ENCODE results near the gene TNFAIP8L3. TPM values are rescaled to one million over a fixed set of nuclear protein-coding genes. Genes with fewer than 3 reads are reported as not detected.
"Not testable (repeated sequence)": the region's sequence is repeated elsewhere in the genome, so short reads cannot be mapped to it uniquely, and the experiment has no call there.

Gene TNFAIP8L3
- total RNA-seq, 2 experiments from 2014 or later, result not detected

- Mint-ChIP-seq H3K27me3 (no peaks in the 10 kb centered on the region), H3K36me3 (ENCODE audit: low read depth) (no peaks in the 10 kb centered on the region), H3K27ac (no peak overlapping the region), H3K4me1 (ENCODE audit: low read depth) (no peaks in the 10 kb centered on the region), H3K4me3 (no peak overlapping the region), H3K9me3 (no peaks in the 10 kb centered on the region)
- Histone ChIP-seq H3K4me1 (ENCODE audit: insufficient read depth, low read length) (no peaks in the 10 kb centered on the region), H3K27ac (ENCODE audit: low read depth in 1 of 2, low read length in 2 of 2) (no peak overlapping the region), H3K4me3 (ENCODE audit: low read length) (no peak overlapping the region), H3K36me3 (ENCODE audit: insufficient read depth, low read length) (no peaks in the 10 kb centered on the region), H3K9me3 (ENCODE audit: control insufficient read depth in 1 of 2, insufficient read depth in 1 of 2, low read length in 2 of 2) (no peaks in the 10 kb centered on the region), H3K27me3 (ENCODE audit: control insufficient read depth in 1 of 2, insufficient read depth in 2 of 2, low read length in 2 of 2) (no peaks in the 10 kb centered on the region)
- POLR2A ChIA-PET, result no interaction called here
- intact Hi-C loops (cut with DNase I, micrococcal nuclease), result no loop called here
- DNase-seq (no peak), ATAC-seq (ENCODE audit: poor library complexity) (no peak)
- CTCF ChIA-PET, result interaction anchor here (0.6 kb wide), 1 partner anchor 43 kb away, joined by 3 read pairs; no protein-coding TSS in a partner anchor
- TF ChIP-seq, protein P1, sequence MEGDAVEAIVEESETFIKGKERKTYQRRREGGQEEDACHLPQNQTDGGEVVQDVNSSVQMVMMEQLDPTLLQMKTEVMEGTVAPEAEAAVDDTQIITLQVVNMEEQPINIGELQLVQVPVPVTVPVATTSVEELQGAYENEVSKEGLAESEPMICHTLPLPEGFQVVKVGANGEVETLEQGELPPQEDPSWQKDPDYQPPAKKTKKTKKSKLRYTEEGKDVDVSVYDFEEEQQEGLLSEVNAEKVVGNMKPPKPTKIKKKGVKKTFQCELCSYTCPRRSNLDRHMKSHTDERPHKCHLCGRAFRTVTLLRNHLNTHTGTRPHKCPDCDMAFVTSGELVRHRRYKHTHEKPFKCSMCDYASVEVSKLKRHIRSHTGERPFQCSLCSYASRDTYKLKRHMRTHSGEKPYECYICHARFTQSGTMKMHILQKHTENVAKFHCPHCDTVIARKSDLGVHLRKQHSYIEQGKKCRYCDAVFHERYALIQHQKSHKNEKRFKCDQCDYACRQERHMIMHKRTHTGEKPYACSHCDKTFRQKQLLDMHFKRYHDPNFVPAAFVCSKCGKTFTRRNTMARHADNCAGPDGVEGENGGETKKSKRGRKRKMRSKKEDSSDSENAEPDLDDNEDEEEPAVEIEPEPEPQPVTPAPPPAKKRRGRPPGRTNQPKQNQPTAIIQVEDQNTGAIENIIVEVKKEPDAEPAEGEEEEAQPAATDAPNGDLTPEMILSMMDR (IDR thresholded peaks at IDR 0.05), result no peak
Observed at GRCh38 chr15:51038974-51039319, 55.8 kb downstream of the TNFAIP8L3 start.

- H3K27ac ChIP-seq (ENCODE audit: low read depth in 1 of 2, low read length in 2 of 2), result no peak overlapping the region
Observed at GRCh38 chr15:51038162-51038973, 56.3 kb downstream of the TNFAIP8L3 start.

GRCh38 chr15:51037474-51037873, 57.2 kb downstream of the TNFAIP8L3 start:
- H3K36me3 Mint-ChIP-seq (ENCODE audit: low read depth), result not testable (repeated sequence)

More at GRCh38 chr15:51038162-51038973, 56.3 kb downstream of the TNFAIP8L3 start:
- Mint-ChIP-seq H3K27ac (no peak overlapping the region), H3K4me1 (ENCODE audit: low read depth) (no peaks in the 10 kb centered on the region), H3K27me3 (no peaks in the 10 kb centered on the region), H3K4me3 (no peak overlapping the region), H3K9me3 (no peaks in the 10 kb centered on the region), H3K36me3 (ENCODE audit: low read depth) (no peaks in the 10 kb centered on the region)
- Histone ChIP-seq H3K9me3 (ENCODE audit: control insufficient read depth in 1 of 2, insufficient read depth in 1 of 2, low read length in 2 of 2) (no peaks in the 10 kb centered on the region), H3K27me3 (ENCODE audit: control insufficient read depth in 1 of 2, insufficient read depth in 2 of 2, low read length in 2 of 2) (no peaks in the 10 kb centered on the region), H3K36me3 (ENCODE audit: insufficient read depth, low read length) (no peaks in the 10 kb centered on the region), H3K4me1 (ENCODE audit: insufficient read depth, low read length) (no peaks in the 10 kb centered on the region), H3K4me3 (ENCODE audit: low read length) (no peak overlapping the region)
- DNase-seq (no peak), ATAC-seq (ENCODE audit: poor library complexity) (no peak)
- ChIA-PET CTCF (interaction anchor here (0.6 kb wide), 1 partner anchor 42 kb away, joined by 3 read pairs; no protein-coding TSS in a partner anchor), POLR2A (no interaction called here)
- TF ChIP-seq, protein P1 (IDR thresholded peaks at IDR 0.05), result no peak
- intact Hi-C loops (cut with DNase I, micrococcal nuclease), result no loop called here

More at GRCh38 chr15:51037474-51037873, 57.2 kb downstream of the TNFAIP8L3 start:
- H3K27ac Mint-ChIP-seq; H3K27ac ChIP-seq (ENCODE audit: low read depth in 1 of 2, low read length in 2 of 2); H3K36me3 ChIP-seq (ENCODE audit: insufficient read depth, low read length); DNase-seq; H3K9me3 Mint-ChIP-seq; H3K27me3 Mint-ChIP-seq; CTCF ChIA-PET; H3K4me1 ChIP-seq (ENCODE audit: insufficient read depth, low read length); H3K4me3 Mint-ChIP-seq; intact Hi-C loops (cut with DNase I, micrococcal nuclease); H3K27me3 ChIP-seq (ENCODE audit: control insufficient read depth in 1 of 2, insufficient read depth in 2 of 2, low read length in 2 of 2); POLR2A ChIA-PET; H3K4me1 Mint-ChIP-seq (ENCODE audit: low read depth); H3K4me3 ChIP-seq (ENCODE audit: low read length); H3K9me3 ChIP-seq (ENCODE audit: control insufficient read depth in 1 of 2, insufficient read depth in 1 of 2, low read length in 2 of 2); ATAC-seq (ENCODE audit: poor library complexity): not testable (repeated sequence)

Data from CD4-positive, alpha-beta T cell (primary cell).